ENCODE measurements around the gene LDB1. TPM values are rescaled to one million over a fixed set of nuclear protein-coding genes. Genes with fewer than 3 reads are reported as not detected.

LDB1 gene, protein sequence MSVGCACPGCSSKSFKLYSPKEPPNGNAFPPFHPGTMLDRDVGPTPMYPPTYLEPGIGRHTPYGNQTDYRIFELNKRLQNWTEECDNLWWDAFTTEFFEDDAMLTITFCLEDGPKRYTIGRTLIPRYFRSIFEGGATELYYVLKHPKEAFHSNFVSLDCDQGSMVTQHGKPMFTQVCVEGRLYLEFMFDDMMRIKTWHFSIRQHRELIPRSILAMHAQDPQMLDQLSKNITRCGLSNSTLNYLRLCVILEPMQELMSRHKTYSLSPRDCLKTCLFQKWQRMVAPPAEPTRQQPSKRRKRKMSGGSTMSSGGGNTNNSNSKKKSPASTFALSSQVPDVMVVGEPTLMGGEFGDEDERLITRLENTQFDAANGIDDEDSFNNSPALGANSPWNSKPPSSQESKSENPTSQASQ
- polyA plus RNA-seq (2013, experiment 1 of 2; ENCODE audit: insufficient read length), result 63.3 TPM
- polyA plus RNA-seq (2013, experiment 2 of 2; ENCODE audit: insufficient read length), result 62.3 TPM

DNA sequence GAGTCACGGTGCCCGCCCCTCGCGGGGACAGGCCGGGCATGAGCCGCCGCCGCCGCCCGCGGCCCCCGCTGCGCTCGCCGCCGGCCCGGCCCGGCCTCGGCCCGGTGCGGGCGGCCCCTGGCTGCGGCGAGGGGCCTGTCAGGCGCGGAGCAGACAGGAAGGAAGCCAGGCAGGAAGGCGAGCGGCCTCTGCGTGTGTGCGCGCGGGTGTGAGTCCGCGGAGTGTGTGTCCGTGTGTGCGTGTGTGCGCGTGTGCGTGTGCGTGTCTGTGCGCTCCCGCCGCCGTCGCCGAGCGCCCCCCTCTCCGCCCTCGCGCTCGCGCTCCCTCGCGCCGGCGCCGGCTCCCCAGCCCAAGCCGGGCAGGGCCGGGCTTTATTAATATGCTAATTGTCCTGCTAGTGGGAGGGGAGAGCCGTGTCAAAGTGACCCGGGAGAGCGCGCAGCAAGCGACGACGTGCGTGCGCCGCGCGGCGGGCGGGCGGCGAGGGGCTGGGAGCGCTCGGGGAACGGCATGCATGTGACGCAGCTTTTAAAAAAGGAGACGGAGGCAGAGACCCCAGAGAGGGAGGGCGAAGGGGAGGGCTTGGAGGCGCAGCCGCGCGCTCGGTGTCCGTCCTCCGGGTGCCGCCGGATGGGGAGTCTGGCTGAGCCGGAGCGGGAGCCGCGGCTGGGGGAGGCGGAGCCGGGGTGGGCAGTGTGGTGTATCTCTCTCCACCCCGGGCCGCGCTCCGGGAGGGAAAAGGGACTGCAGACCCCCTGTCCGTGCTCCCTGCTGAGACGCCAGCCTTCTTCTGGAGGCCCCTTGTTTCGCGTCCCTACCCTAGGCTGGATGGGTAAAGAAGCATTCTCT, at the start of gene LDB1:
Gene LDB1 (minus strand): TSS at position 227 of the 849 bp plus-strand sequence. CDS start 258 bp downstream, outside the sequence.
- DNase-seq, result peak; percentile 81

GRCh38 chr10:102167861-102168260, 47.7 kb upstream of the LDB1 start:
- peak; percentile 9 for DNase-seq

DNA sequence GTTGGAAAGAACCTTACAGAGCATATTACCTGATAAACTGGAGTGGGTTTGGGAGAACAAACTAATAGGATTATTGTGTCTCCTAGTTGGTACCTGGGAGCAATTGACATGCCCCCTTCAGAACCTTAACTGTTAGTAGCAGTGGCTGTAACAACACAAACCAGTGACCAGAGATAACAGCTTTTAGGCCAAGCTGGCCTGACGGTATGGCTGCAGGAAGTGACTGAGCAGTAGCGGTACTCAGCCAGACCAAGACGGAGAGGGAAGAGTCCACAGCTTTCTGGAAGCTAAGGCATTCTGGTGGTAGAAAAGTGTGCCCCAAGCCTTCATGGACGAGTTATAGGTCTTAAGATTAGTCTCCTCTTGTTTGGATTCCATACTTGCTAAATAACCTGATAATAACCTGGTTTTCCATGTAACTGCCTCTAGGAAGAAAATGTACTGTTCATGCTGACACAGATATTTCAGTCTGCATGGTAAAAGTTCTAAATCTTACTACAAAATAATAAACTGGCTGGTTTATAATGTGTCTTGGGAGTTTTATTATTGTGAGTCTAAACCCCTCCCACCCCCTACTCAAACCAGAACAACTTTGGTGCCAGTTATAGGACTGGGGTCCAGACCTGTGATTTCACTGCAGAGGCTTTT, 43.3 kb upstream of the LDB1 start:
- no peak for DNase-seq

GRCh38 chr10:102159831-102160230, 39.7 kb upstream of the LDB1 start:
- no peak for DNase-seq

- no peak for DNase-seq
Observed at GRCh38 chr10:102159051-102159597, 39.0 kb upstream of the LDB1 start.

GRCh38 chr10:102157224-102157623, 37.1 kb upstream of the LDB1 start:
- DNase-seq, result no peak

DNA sequence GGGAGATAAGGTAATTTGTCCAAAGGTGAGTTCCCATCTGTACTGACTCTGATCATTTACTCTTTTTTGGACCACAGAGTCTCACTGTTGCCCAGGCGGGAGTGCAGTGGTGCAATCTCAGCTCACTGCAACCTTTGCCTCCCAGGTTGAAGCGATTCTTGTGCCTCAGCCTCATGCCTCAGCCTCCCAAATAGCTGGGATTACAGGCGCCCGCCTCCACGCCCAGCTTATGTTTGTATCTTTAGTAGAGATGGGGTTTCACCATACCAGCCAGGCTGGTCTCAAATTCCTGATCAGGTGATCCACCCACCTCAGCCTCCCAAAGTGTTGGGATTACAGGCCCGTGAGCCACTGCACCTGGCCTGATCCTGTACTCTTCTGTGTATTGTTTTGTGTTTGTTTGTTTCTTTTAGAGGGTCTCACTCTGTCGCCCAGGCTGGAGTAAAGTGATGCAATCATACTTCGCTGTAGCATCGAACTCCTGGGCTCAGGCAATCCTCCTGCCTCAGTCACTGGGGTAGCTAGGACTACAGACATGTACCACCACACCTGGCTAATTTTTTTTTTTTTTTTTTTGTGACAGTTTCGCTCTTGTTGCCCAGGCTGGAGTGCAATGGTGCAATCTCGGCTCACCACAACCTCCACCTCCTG, 34.4 kb upstream of the LDB1 start:
- no peak for DNase-seq

DNA sequence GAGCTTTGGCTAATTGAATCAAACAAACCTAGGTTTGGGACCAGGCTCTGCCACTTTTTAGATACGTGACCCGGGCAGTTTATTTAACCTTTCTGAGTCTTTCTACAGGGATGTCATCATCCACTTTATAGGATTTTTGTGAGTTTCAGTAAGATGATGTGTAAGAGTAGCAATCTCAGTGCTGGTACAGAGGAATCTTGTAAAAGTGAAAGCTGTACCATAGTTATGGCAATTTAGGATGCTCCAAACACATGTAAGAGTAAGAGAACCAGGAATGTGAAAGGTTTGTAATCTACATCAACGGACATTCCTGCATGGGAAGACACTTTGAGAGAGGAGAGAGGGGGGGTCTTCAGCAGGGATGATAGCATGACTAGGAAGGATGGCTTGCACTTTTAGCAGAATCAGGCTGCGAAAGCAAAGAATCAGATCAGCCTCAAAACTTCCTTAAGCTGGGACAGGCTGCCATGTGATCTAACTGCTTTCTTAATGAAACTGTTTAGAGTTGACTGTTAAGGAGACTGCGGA, 33.0 kb upstream of the LDB1 start:
- DNase-seq, result peak; percentile 4

GRCh38 chr10:102152545-102152890, 32.4 kb upstream of the LDB1 start:
- DNase-seq, result no peak

DNA sequence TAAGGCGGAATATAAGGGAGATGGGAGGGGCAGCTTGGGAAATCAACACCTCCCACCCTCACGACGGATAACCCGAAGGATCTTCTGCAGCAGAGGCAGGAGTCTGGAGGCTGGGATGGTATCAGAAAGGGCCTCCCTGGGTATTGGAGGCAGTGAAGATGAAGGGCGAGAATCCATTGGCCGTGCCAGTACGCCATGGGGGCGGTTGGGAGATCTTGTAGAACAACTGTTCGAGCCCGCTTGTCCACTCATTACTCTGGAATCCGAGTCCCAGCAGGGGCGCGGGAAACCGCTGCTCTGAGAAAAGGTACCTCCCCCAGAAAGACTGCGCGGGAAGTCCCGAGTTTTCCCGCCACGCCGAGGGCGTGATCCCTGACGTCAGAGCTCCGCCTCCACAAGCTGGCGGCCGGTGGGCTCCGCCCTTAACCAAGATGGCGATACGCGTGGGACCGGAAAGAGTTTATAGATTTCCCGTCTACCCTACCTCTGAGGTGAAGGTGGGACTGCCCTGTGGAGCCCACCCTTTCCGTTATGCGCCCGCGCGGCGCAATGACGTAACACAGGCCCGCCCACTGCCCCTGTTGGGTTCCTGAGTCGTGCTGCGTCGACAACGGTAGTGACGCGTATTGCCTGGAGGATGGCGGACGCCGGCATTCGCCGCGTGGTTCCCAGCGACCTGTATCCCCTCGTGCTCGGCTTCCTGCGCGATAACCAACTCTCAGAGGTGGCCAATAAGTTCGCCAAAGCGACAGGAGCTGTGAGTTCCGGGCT, 31.8 kb upstream of the LDB1 start, which contains the start of gene NOLC1:
Gene NOLC1 (plus strand): TSS at position 616 of the 771 bp plus-strand sequence. CDS start 22 bp downstream, at position 638.
- DNase-seq, result peak; percentile 99

- peak; percentile 66 for DNase-seq
Observed at GRCh38 chr10:102150970-102151773, 31.0 kb upstream of the LDB1 start.

DNA sequence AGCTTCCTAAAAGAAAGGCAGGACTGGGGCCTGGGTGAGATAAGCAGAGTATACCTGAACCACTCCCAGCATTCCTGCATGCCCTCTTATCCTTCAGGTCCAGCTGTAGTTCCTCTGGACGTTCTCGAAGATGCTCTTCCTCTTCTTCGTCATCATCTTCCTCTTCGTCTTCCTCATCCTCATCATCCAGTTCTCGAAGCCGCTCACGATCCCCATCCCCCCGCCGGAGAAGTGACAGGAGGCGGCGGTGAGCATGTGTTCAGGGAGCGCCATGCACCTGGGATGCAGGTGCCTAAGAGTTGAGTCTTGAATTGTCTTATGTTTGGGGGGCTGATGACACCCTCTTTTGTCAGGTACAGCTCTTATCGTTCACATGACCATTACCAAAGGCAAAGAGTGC, 28.1 kb upstream of the LDB1 start:
- DNase-seq, result no peak

DNA sequence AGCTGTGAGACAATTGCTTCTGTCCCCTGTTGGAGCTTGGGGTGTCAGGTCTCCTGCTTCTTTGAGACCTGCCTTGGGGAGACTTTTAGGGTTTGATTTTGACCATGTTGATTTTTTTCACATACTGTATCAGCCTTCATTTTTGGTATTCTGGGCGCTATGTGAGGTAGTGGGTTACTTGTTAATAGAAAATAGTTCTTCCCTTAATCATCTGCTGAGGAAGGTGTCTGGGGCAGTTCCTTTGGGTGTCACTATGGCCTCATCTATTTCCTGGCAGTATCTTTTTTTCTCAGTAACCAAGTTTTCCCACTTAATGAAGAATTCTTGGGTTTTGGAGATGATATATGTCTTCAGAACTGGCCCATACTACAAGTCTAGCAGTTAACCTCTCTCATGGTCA, 27.4 kb upstream of the LDB1 start:
- no peak for DNase-seq

DNA sequence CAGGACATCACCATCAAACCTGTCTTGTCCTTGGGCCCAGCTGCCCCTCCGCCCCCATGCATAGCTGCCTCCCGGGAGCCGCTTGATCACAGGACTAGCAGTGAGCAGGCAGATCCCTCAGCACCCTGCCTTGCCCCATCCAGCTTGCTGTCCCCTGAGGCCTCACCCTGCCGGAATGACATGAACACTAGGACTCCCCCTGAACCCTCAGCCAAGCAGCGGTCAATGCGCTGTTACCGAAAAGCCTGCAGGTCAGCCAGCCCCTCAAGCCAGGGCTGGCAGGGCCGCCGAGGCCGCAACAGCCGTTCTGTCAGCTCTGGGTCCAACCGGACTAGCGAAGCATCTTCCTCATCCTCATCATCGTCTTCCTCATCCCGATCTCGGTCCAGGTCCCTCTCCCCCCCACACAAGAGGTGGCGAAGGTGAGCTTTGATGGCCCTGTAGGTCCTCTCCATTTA, 26.8 kb upstream of the LDB1 start:
- DNase-seq, result no peak

DNA sequence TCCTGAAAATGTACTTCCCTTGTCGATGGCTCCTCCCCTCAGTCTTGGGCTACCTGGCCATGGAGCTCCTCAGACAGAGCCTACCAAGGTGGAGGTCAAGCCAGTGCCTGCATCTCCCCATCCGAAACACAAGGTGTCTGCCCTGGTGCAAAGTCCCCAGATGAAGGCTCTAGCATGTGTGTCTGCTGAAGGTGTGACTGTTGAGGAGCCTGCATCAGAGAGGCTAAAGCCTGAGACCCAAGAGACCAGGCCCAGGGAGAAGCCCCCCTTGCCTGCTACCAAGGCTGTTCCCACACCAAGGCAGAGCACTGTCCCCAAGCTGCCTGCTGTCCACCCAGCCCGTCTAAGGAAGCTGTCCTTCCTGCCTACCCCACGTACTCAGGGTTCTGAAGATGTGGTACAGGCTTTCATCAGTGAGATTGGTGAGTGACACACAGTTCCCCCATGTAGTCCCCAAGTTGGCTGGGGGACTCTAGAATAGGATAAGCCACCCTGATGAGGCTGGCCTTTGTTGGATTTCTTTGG, 21.5 kb upstream of the LDB1 start:
- DNase-seq, result no peak

- no peak for DNase-seq
Observed at GRCh38 chr10:102140913-102141540, 20.9 kb upstream of the LDB1 start.

DNA sequence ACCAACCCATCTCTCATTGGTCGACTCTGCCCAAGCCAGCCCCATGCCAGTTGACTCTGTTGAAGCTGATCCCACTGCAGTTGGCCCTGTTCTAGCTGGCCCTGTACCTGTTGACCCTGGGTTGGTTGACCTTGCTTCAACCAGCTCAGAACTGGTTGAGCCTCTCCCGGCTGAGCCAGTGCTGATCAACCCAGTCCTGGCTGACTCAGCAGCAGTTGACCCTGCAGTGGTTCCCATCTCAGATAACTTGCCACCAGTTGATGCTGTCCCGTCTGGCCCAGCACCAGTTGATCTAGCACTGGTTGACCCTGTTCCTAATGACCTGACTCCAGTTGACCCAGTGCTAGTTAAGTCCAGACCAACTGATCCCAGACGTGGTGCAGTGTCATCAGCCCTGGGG, 20.1 kb upstream of the LDB1 start:
- no peak for DNase-seq

- no peak for DNase-seq
Observed at GRCh38 chr10:102139281-102140110, 19.3 kb upstream of the LDB1 start.
